NCI-H187 (cell line): ENCODE results near the gene RNF103.
"Not testable (repeated sequence)": the region's sequence is repeated elsewhere in the genome, so short reads cannot be mapped to it uniquely, and the experiment has no call there.

Experiments
- DNase-seq, 2 experiments: peaks; one replicate each; lab custom pipeline; 2025; lab: John Stamatoyannopoulos, UW

RNF103 gene

GRCh38 chr2:86623494-86624266 lies at the start of gene RNF103:
Gene RNF103 (minus strand): TSS chr2:86623865. CDS start chr2:86622886, 979 bp downstream.
- peak; percentile 82 to 87 for DNase-seq

DNA sequence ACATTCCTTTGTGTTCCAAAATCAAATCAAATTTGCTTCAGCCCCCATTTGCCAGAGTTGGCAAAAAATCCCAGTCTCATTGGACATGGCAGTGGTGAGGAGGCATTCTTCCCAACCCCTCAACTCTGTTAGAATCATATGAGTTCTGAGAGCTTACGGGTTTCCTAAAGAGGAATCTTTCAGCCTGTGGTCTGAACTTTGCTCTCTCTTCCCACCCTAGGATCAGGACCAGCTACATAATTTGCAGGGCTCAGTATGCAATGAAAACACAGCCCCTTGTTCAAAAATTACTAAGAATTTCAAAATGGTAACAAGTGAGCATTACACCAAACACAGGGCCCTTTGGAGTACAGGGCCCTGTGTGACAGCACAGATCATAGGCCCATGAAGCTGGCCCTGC lies 49.3 kb upstream of the RNF103 start:
- no peak for DNase-seq

DNA sequence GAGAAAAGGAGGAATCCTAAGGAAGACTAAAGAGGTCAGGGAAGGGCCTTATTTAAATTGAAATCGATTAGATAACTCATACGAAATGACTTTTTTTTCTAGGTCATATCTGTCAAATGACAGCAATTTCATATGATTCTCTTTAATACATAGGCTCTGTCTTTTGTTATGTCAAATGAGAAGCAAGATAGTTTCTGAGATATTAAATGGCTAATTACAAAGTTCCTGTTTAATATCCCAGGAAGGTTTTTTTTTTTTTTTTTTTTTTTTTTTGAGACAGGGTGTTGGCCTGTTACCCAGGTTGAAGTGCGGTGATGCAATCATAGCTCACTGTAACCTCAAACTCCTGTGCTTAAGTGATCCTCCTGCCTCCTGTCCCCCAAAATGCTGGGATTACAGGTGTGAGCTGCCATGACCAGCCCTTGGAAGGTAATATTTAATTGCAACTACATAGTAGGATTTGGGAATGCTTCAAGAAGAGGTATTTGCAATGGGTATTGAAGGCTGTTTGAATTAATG lies 48.4 kb upstream of the RNF103 start:
- DNase-seq = no peak

DNA sequence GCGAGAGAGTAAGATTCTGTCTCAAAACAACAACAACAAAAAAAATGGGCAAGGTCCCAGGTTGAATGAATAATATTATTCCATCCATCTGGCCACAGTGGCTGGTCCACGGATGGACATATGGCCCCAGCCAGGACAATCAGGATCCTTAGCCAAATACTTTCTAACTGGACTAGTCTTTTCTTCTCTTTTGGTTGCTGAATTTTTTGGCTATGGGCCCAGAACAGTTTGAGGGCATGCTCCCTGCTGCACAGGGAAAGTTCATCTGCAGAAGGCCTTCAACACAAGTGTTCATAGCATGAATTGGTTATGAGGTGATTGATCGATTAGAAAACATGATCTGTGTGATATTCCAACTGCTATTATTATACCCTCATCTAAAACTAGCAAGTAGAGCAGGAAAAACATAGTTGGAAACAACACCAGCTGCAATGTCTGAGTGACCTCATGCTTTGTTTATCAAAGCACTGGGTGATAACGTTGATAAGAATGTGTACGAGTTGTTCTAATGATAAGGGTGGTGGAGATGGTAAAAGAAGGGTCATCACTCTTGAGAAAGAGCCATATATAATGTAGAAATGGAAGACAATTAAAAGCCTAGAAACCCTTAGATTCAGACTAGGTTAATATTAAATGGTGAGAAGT lies 47.8 kb upstream of the RNF103 start:
- no peak for DNase-seq

GRCh38 chr2:86669323-86669722 lies 45.7 kb upstream of the RNF103 start:
- DNase-seq = not testable (repeated sequence)

DNA sequence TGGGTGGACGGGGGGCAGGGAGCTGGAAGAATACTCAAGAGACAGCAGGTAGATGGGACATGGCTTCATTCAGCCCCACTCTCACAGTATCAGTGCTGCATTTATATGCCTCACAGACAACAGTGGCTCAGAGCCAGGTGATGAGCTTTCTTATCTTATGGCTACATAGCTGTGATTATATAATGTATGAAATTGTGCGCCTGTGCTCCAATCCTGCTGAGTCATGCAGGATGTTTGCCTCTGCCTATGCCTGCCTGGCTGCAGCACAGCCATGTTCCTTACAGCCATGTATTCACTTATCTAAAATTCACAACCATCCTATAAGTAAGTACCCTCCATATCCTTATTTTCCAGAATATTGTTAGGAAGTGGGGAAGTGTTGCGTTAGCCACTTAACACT lies 37.7 kb upstream of the RNF103 start:
- DNase-seq = no peak

DNA sequence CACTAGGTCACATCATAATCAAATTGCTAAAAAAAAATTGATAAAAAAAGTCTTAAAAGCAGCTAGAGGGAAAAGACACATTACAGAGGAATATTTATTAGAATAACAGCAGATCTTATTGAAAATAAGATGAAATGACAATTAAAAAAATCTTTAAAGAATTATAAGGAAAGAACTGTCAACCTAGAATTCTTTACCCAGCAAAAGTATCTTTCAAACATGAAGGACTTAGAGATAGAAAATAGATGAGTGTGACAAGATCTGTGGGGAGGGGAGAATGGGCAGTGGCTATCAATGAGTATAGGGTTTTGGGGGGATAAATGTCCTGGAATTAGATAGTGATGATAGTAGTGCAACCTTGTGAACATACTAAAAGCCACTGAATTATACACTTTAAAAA lies 26.5 kb upstream of the RNF103 start:
- no peak for DNase-seq

DNA sequence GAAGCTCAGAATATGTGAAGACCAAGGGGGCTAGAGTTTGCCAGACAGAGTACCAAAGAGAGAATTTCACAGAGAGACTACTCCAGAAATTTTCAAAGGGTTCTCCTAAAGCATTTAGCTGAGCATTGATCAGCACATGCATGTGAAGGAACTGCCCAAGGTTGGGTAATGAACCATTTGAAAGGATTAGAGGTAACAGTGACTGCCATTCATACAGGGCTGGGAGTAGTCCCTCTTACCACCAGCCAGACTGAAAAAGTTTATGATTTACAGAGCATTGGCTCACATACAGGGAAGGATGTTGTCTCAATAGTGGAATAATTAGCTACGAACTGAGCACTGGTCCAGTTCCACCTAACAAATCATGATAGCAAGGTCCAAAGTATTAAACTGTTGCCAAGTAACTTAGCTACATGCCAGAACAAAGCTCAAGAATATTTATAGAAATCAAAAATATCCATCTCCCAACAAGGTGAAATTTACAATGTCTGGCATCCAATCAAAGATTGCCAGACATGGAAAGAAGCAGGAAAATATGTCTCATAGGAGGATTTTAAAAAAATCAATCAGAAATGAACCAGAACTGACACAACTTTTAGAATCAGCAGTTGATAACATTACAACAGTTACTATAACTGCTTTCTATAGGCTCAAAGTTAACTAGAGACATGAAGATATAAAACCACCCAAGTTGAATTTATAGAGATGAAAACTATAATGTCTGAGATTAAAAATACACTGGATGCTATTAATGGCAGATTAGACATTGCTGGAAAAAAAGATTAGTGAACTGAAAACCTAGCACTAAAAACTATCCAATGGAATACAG lies 25.7 kb upstream of the RNF103 start:
- DNase-seq = no peak

DNA sequence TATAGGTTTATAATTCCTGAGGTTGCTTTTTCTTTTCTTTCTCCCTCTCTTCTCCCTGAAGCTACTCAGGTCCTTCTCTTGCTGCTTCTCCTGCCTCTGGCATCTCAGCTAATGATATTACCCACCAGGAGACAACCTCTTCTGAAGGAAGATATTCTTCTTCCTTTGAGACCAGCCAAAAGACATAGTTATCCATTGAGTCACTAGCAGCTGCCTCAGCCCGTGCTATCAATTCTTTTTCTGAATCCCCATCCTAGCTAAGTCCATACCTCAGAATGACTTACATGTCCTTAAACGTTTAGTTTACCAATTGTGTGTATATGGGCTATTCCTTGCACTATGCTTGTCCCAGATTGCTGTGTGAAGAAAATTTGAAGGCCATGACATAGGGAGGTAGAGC lies 25.0 kb upstream of the RNF103 start:
- no peak for DNase-seq

- DNase-seq = no peak
Observed at GRCh38 chr2:86646865-86647264, 23.2 kb upstream of the RNF103 start.

- no peak for DNase-seq
Observed at GRCh38 chr2:86646329-86646728, 22.7 kb upstream of the RNF103 start.

GRCh38 chr2:86645752-86646151 lies 22.1 kb upstream of the RNF103 start:
- DNase-seq = no peak

GRCh38 chr2:86638712-86639111 lies 15.0 kb upstream of the RNF103 start:
- no peak for DNase-seq

GRCh38 chr2:86636842-86637241 lies 13.2 kb upstream of the RNF103 start:
- no peak for DNase-seq

DNA sequence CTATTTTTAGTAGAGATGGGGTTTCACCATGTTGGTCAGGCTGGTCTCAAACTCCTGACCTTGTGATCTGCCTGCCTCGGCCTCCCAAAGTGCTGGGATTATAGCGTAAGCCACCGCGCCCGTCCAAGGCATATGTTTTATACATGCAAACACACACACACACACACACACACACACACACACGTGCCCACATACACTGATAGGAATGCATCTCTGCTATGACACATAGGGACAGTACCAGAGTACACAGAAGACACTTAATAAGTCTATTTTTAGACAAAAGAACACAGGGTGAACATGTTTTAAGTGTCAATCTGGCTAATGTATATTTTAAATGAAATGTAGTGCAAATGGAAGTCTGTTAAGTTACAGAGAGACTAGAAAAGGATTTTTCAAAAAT lies 10.7 kb upstream of the RNF103 start:
- no peak for DNase-seq

GRCh38 chr2:86633155-86633651 lies 9.5 kb upstream of the RNF103 start:
- DNase-seq = no peak

GRCh38 chr2:86632672-86633071 lies 9.0 kb upstream of the RNF103 start:
- DNase-seq = no peak

GRCh38 chr2:86631846-86632485 lies 8.3 kb upstream of the RNF103 start:
- no peak for DNase-seq

GRCh38 chr2:86628091-86628522 lies 4.4 kb upstream of the RNF103 start:
- no peak for DNase-seq

GRCh38 chr2:86627550-86627949 lies 3.9 kb upstream of the RNF103 start:
- no peak for DNase-seq

GRCh38 chr2:86625096-86625495 lies 1.4 kb upstream of the RNF103 start:
- DNase-seq = no peak

GRCh38 chr2:86624267-86624547 lies 542 bp upstream of the RNF103 start:
- no peak for DNase-seq
